SJCRH30 (cell line): ENCODE results near the gene TRAPPC2. TPM values are rescaled to one million over a fixed set of nuclear protein-coding genes. Genes with fewer than 3 reads are reported as not detected.

Source experiments
- DNase-seq, 2 experiments: peaks; one replicate each; pipeline ENCODE4 v3.0.0-alpha.2; 2015 to 2020
- H3K27ac ChIP-seq: fragments of 250-450 bp; sonication (Bioruptor Pico); 2 replicates; pipeline ENCODE4 v1.5.1; 2020; ENCODE audit warnings: mild to moderate bottlenecking, moderate library complexity
- H3K27me3 ChIP-seq: fragments of 250-450 bp; sonication (Bioruptor Pico); 2 replicates; pipeline ENCODE4 v1.5.1; 2020; ENCODE audit warnings: mild to moderate bottlenecking, moderate library complexity
- H3K36me3 ChIP-seq: fragments of 250-450 bp; sonication (Bioruptor Pico); 2 replicates; pipeline ENCODE4 v1.5.1; 2020; ENCODE audit warnings: mild to moderate bottlenecking, moderate library complexity
- H3K4me1 ChIP-seq: fragments of 250-450 bp; sonication (Bioruptor Pico); 2 replicates; pipeline ENCODE4 v1.5.1; 2020; ENCODE audit warnings: mild to moderate bottlenecking, moderate library complexity
- H3K4me3 ChIP-seq: fragments of 250-450 bp; sonication (Bioruptor Pico); 2 replicates; pipeline ENCODE4 v1.5.1; 2020; ENCODE audit warnings: mild to moderate bottlenecking, moderate library complexity
- H3K9me3 ChIP-seq: fragments of 250-450 bp; sonication (Bioruptor Pico); replicated peaks from 2 replicates; pipeline ENCODE4 v1.5.1; 2020; ENCODE audit warnings: mild to moderate bottlenecking, moderate library complexity
- total RNA-seq: library from RNA; depleted of rRNA; stranded (reverse); fragments of >200 nt; shearing (Covaris generic); gene quantifications from 2 replicates; pipeline ENCODE4 v1.2.3, GENCODE V29; 2014

The TRAPPC2 gene
- total RNA-seq, 1 experiment from 2014 or later, result 38.8 TPM

GRCh38 chrX:13697976-13698375, 36.4 kb downstream of the TRAPPC2 start:
- no peaks in the 10 kb centered on the region for H3K9me3 ChIP-seq
- no peaks in the 10 kb centered on the region for H3K27me3 ChIP-seq
- peaks cover 9% of the 10 kb centered on the region; the same call in 1 of the 2 replicates for H3K36me3 ChIP-seq
- DNase-seq, result no peak
- H3K4me3 ChIP-seq, result no peak overlapping the region
- H3K4me1 ChIP-seq, result peaks cover 19% of the 10 kb centered on the region
- no peak overlapping the region for H3K27ac ChIP-seq

- H3K4me1 ChIP-seq, result peaks cover 24% of the 10 kb centered on the region
- no peaks in the 10 kb centered on the region for H3K27me3 ChIP-seq
- no peak overlapping the region for H3K4me3 ChIP-seq
- H3K27ac ChIP-seq, result no peak overlapping the region
- no peak for DNase-seq
- H3K9me3 ChIP-seq, result no peaks in the 10 kb centered on the region
- H3K36me3 ChIP-seq, result peaks cover 9% of the 10 kb centered on the region; the same call in 1 of the 2 replicates
These were observed 37.0 kb downstream of the TRAPPC2 start for GRCh38 chrX:13697455-13697854.

GRCh38 chrX:13695601-13696115, 38.8 kb downstream of the TRAPPC2 start:
- H3K36me3 ChIP-seq, result peaks cover 9% of the 10 kb centered on the region; the same call in 1 of the 2 replicates
- H3K27ac ChIP-seq, result no peak overlapping the region
- H3K27me3 ChIP-seq, result no peaks in the 10 kb centered on the region
- H3K9me3 ChIP-seq, result no peaks in the 10 kb centered on the region
- no peak for DNase-seq
- H3K4me3 ChIP-seq, result no peak overlapping the region
- peaks cover 26% of the 10 kb centered on the region for H3K4me1 ChIP-seq

GRCh38 chrX:13694983-13695382, 39.4 kb downstream of the TRAPPC2 start:
- peaks cover 9% of the 10 kb centered on the region; the same call in 1 of the 2 replicates for H3K36me3 ChIP-seq
- peak overlapping the region; percentile 40; the same call in 1 of the 2 replicates for H3K27ac ChIP-seq
- H3K4me1 ChIP-seq, result peaks cover 29% of the 10 kb centered on the region
- no peaks in the 10 kb centered on the region for H3K27me3 ChIP-seq
- DNase-seq, result no peak
- no peaks in the 10 kb centered on the region for H3K9me3 ChIP-seq
- no peak overlapping the region for H3K4me3 ChIP-seq

DNA sequence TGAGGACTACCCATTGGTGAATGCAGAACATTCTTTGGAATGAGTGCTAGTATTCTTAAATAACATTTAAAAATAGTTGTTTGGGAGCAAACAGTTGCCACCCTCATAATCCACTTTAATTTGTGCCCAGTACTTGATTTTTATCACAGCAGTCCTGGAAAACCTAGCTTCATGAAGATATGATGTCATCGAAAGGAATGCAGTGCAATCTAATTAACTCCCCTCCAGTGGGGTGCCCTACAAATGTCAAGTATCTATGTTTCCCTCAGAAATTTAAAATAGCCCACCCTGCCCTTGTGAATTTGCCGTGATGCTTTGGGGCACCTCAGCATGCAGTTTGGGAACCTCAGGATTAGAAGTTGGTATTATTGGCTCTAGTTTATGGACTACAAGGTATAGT, 40.1 kb downstream of the TRAPPC2 start:
- Histone ChIP-seq H3K4me3 (no peak overlapping the region), H3K27me3 (no peaks in the 10 kb centered on the region), H3K9me3 (no peaks in the 10 kb centered on the region), H3K36me3 (peaks cover 9% of the 10 kb centered on the region; the same call in 1 of the 2 replicates), H3K27ac (peak overlapping the region; percentile 40; the same call in 1 of the 2 replicates), H3K4me1 (peaks cover 29% of the 10 kb centered on the region)
- DNase-seq, result no peak

DNA sequence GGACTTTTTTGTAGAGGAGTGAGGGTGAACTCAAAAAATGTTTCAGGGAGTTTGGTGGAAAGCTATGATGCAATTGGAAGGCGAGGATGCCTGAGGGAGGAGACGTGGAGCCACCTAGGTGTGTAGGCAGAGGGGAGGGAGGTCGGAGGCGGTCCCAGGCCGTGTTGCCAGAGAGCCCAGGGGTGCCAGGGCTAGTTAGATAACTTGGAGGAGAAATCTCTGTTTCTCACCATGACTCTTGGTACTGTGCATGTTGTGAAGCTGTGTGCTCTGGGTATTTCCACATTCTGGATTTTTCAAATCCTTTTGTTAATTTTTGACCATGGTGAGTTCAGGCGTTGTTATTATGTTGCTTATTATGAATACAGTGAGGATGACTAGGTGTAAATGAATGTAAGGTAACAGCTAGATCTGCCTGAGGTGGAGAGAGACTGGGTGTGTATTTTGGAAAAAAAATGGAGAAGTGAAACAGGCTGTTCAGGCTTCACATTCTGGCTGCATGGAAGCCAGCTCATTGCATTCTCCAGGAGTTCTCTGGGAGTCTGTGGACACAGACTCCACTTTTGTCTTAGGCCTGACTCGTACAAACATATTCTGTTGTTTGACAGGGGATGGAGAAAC, 41.0 kb downstream of the TRAPPC2 start:
- Histone ChIP-seq H3K36me3 (peaks cover 5% of the 10 kb centered on the region; the same call in 1 of the 2 replicates), H3K9me3 (no peaks in the 10 kb centered on the region), H3K4me1 (peaks cover 29% of the 10 kb centered on the region), H3K4me3 (no peak overlapping the region), H3K27me3 (no peaks in the 10 kb centered on the region), H3K27ac (peak overlapping the region; percentile 40; the same call in 1 of the 2 replicates)
- no peak for DNase-seq

DNA sequence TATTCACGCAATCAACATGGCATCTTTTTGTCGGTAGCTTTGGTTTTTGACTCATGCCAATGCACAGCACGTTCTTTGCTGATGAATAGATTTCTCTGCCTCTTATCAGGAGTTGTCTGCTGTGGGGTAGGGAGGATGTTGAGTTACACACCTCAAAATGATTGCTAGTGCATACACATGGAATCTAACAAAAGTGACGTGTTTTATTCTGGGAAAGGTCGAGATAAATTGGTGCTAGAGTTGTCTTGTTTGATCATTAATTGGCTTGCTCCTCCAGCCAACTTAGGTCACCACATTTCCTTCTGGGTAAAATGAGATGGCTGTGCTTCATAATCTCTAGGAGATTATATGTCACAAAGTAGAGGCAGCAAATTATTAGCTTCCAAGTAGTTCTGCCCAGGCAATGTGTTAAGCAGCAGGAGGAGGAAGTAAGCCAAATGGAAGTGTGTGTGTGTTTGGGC, 41.6 kb downstream of the TRAPPC2 start:
- H3K4me1 ChIP-seq, result peaks cover 29% of the 10 kb centered on the region
- DNase-seq, result no peak
- H3K27ac ChIP-seq, result no peak overlapping the region
- H3K27me3 ChIP-seq, result no peaks in the 10 kb centered on the region
- peaks cover 2% of the 10 kb centered on the region; the same call in 1 of the 2 replicates for H3K36me3 ChIP-seq
- no peak overlapping the region for H3K4me3 ChIP-seq
- H3K9me3 ChIP-seq, result no peaks in the 10 kb centered on the region

DNA sequence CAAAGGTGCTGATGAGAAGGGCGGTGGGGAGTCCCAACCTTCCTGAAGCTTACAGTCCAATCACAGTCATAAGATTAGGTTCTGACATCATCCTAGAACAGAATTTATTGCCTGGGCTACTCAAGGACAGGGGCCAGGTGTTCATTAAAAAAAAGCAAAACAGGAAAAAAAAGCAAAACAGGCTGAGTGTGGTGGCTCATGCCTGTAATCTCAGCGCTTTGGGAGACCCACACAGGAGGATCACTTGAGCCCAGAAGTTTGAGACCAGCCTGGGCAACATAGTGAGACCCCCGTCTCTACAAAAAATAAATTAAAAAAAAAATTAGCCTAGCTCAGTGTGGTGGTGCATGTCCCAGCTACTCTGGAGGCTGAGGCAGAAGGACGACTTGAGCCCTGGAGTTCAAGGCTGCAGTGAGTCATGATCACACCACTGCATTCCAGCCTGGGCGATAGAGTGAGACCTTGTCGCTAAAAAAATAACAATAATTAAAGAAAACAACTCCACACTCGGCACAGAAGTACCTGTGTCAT, 42.5 kb downstream of the TRAPPC2 start:
- Histone ChIP-seq H3K27ac (no peak overlapping the region), H3K27me3 (no peaks in the 10 kb centered on the region), H3K4me3 (no peak overlapping the region), H3K36me3 (no peaks in the 10 kb centered on the region), H3K4me1 (peaks cover 29% of the 10 kb centered on the region), H3K9me3 (no peaks in the 10 kb centered on the region)
- no peak for DNase-seq

DNA sequence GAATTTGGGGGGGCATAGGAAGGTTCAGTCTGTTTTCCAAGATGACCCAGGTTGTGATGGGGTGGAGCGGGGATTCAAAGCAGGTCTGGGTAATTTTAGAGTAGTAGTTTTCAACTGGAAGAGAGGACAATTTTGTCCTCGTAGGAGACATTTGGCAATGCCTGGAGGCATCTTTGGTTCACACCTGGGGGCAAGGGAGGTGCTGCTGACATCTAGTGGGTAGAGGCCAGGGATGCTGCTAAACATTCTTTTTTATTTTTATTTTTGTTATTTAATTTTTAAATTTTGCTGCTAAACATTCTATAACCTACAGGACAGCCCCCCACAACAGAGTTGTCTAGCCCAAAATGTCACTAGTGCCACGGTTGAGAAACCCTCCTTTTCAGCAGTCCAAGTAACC, 43.6 kb downstream of the TRAPPC2 start:
- Histone ChIP-seq H3K4me3 (peak overlapping the region; percentile 81), H3K4me1 (peaks cover 29% of the 10 kb centered on the region), H3K9me3 (no peaks in the 10 kb centered on the region), H3K27ac (no peak overlapping the region), H3K36me3 (no peaks in the 10 kb centered on the region), H3K27me3 (no peaks in the 10 kb centered on the region)
- no peak for DNase-seq

GRCh38 chrX:13689741-13690211, 44.6 kb downstream of the TRAPPC2 start:
- Histone ChIP-seq H3K9me3 (no peaks in the 10 kb centered on the region), H3K4me3 (peak overlapping the region; percentile 81), H3K27me3 (no peaks in the 10 kb centered on the region), H3K27ac (peak overlapping the region; percentile 92), H3K4me1 (peaks cover 28% of the 10 kb centered on the region), H3K36me3 (no peaks in the 10 kb centered on the region)
- no peak for DNase-seq

GRCh38 chrX:13688958-13689740, 45.3 kb downstream of the TRAPPC2 start, which contains the start of gene RAB9A:
Gene RAB9A, plus strand, starts transcription at chrX:13689128. Its CDS starts 19,619 bp downstream, at chrX:13708747.
- H3K9me3 ChIP-seq, result no peaks in the 10 kb centered on the region
- peak within 1 kb of the TSS; percentile 81 for H3K4me3 ChIP-seq
- H3K4me1 ChIP-seq, result peaks cover 21% of the 10 kb centered on the region
- H3K27me3 ChIP-seq, result no peaks in the 10 kb centered on the region
- DNase-seq, result peak; percentile 90 to 92
- peak within 1 kb of the TSS; percentile 92 for H3K27ac ChIP-seq
- no peaks in the 10 kb centered on the region for H3K36me3 ChIP-seq

GRCh38 chrX:13688384-13688957, 45.9 kb downstream of the TRAPPC2 start:
- Histone ChIP-seq H3K36me3 (no peaks in the 10 kb centered on the region), H3K27me3 (no peaks in the 10 kb centered on the region), H3K4me1 (peaks cover 14% of the 10 kb centered on the region), H3K4me3 (peak overlapping the region; percentile 81), H3K27ac (no peak overlapping the region; the same call in 1 of the 2 replicates), H3K9me3 (no peaks in the 10 kb centered on the region)
- DNase-seq, result peak in 1 of 2 experiments; percentile 33

GRCh38 chrX:13687203-13687602, 47.2 kb downstream of the TRAPPC2 start:
- no peak for DNase-seq

GRCh38 chrX:13685126-13685763, 49.2 kb downstream of the TRAPPC2 start:
- no peak for DNase-seq
- Histone ChIP-seq H3K36me3 (no peaks in the 10 kb centered on the region), H3K27ac (no peak overlapping the region), H3K4me3 (no peak overlapping the region), H3K27me3 (no peaks in the 10 kb centered on the region), H3K4me1 (no peaks in the 10 kb centered on the region), H3K9me3 (no peaks in the 10 kb centered on the region)

More at GRCh38 chrX:13687203-13687602, 47.2 kb downstream of the TRAPPC2 start:
- Histone ChIP-seq H3K27ac (no peak overlapping the region), H3K4me3 (no peak overlapping the region), H3K9me3 (no peaks in the 10 kb centered on the region), H3K27me3 (no peaks in the 10 kb centered on the region), H3K4me1 (peaks cover 4% of the 10 kb centered on the region; the same call in 1 of the 2 replicates), H3K36me3 (no peaks in the 10 kb centered on the region)
